Activated naive CD8-positive, alpha-beta T cell (primary cell): ENCODE data around the gene HMGXB4.

Experiments used
- H3K27ac Mint-ChIP-seq: one replicate; pipeline ENCODE4 v1.8.0; 2021; ENCODE audit warnings: mixed read lengths
- H3K27me3 Mint-ChIP-seq: one replicate; pipeline ENCODE4 v1.8.0; 2021; ENCODE audit warnings: mixed read lengths
- H3K36me3 Mint-ChIP-seq: one replicate; pipeline ENCODE4 v1.8.0; 2021; ENCODE audit warnings: mixed read lengths
- H3K4me1 Mint-ChIP-seq: one replicate; pipeline ENCODE4 v1.8.0; 2021; ENCODE audit warnings: low read depth, mixed read lengths
- H3K4me3 Mint-ChIP-seq: one replicate; pipeline ENCODE4 v1.8.0; 2021; ENCODE audit warnings: mild to moderate bottlenecking, mixed read lengths
- H3K9me3 Mint-ChIP-seq: one replicate; pipeline ENCODE4 v1.8.0; 2021; ENCODE audit warnings: low read depth, mixed read lengths

The HMGXB4 gene

GRCh38 chr22:35257321-35258190, at the start of gene HMGXB4:
TSS of gene HMGXB4 (plus strand) at chr22:35257493. CDS start at chr22:35262391, 4,898 bp downstream.
- H3K9me3 Mint-ChIP-seq: no peaks in the 10 kb centered on the region

GRCh38 chr22:35208003-35208402, 49.3 kb upstream of the HMGXB4 start:
- peaks cover 9% of the 10 kb centered on the region for H3K27me3 Mint-ChIP-seq
- H3K36me3 Mint-ChIP-seq: no peaks in the 10 kb centered on the region
- no peak overlapping the region for H3K27ac Mint-ChIP-seq
- no peak overlapping the region for H3K4me3 Mint-ChIP-seq
- H3K9me3 Mint-ChIP-seq: no peaks in the 10 kb centered on the region
- no peaks in the 10 kb centered on the region for H3K4me1 Mint-ChIP-seq

More at GRCh38 chr22:35257321-35258190, at the start of gene HMGXB4:
- H3K27me3 Mint-ChIP-seq: no peaks in the 10 kb centered on the region
- H3K27ac Mint-ChIP-seq: peak within 1 kb of the TSS; percentile 92
- no peaks in the 10 kb centered on the region for H3K36me3 Mint-ChIP-seq
- H3K4me1 Mint-ChIP-seq: peaks cover 26% of the 10 kb centered on the region
- peak within 1 kb of the TSS; percentile 91 for H3K4me3 Mint-ChIP-seq

GRCh38 chr22:35209203-35209602, 48.1 kb upstream of the HMGXB4 start:
- H3K4me1 Mint-ChIP-seq: no peaks in the 10 kb centered on the region

GRCh38 chr22:35212009-35212408, 45.3 kb upstream of the HMGXB4 start:
- peaks cover 8% of the 10 kb centered on the region for H3K27me3 Mint-ChIP-seq

More at GRCh38 chr22:35209203-35209602, 48.1 kb upstream of the HMGXB4 start:
- peaks cover 8% of the 10 kb centered on the region for H3K27me3 Mint-ChIP-seq
- no peaks in the 10 kb centered on the region for H3K9me3 Mint-ChIP-seq
- H3K27ac Mint-ChIP-seq: no peak overlapping the region
- H3K4me3 Mint-ChIP-seq: no peak overlapping the region
- no peaks in the 10 kb centered on the region for H3K36me3 Mint-ChIP-seq

GRCh38 chr22:35212996-35213395, 44.3 kb upstream of the HMGXB4 start:
- Mint-ChIP-seq H3K36me3 (no peaks in the 10 kb centered on the region), H3K27ac (no peak overlapping the region), H3K4me3 (no peak overlapping the region), H3K4me1 (no peaks in the 10 kb centered on the region), H3K9me3 (no peaks in the 10 kb centered on the region), H3K27me3 (peaks cover 5% of the 10 kb centered on the region)

More at GRCh38 chr22:35212009-35212408, 45.3 kb upstream of the HMGXB4 start:
- no peak overlapping the region for H3K27ac Mint-ChIP-seq
- no peaks in the 10 kb centered on the region for H3K36me3 Mint-ChIP-seq
- no peak overlapping the region for H3K4me3 Mint-ChIP-seq
- H3K4me1 Mint-ChIP-seq: no peaks in the 10 kb centered on the region
- H3K9me3 Mint-ChIP-seq: no peaks in the 10 kb centered on the region

- Mint-ChIP-seq H3K27me3 (no peaks in the 10 kb centered on the region), H3K4me3 (no peak overlapping the region), H3K4me1 (no peaks in the 10 kb centered on the region), H3K27ac (no peak overlapping the region), H3K36me3 (no peaks in the 10 kb centered on the region), H3K9me3 (no peaks in the 10 kb centered on the region)
Measured at GRCh38 chr22:35214968-35215367, 42.3 kb upstream of the HMGXB4 start.

- H3K9me3 Mint-ChIP-seq: no peaks in the 10 kb centered on the region
- no peak overlapping the region for H3K4me3 Mint-ChIP-seq
- H3K27ac Mint-ChIP-seq: no peak overlapping the region
- H3K4me1 Mint-ChIP-seq: no peaks in the 10 kb centered on the region
- H3K36me3 Mint-ChIP-seq: no peaks in the 10 kb centered on the region
- peaks cover under 1% of the 10 kb centered on the region for H3K27me3 Mint-ChIP-seq
Measured at GRCh38 chr22:35215993-35216392, 41.3 kb upstream of the HMGXB4 start.

GRCh38 chr22:35217527-35217926, 39.8 kb upstream of the HMGXB4 start:
- Mint-ChIP-seq H3K9me3 (no peaks in the 10 kb centered on the region), H3K36me3 (no peaks in the 10 kb centered on the region), H3K27ac (no peak overlapping the region), H3K4me3 (no peak overlapping the region), H3K4me1 (no peaks in the 10 kb centered on the region), H3K27me3 (peaks cover 3% of the 10 kb centered on the region)

- Mint-ChIP-seq H3K4me3 (no peak overlapping the region), H3K27me3 (peaks cover 3% of the 10 kb centered on the region), H3K9me3 (no peaks in the 10 kb centered on the region), H3K27ac (no peak overlapping the region), H3K4me1 (no peaks in the 10 kb centered on the region), H3K36me3 (no peaks in the 10 kb centered on the region)
Measured at GRCh38 chr22:35218079-35218478, 39.2 kb upstream of the HMGXB4 start.

GRCh38 chr22:35219012-35219411, 38.3 kb upstream of the HMGXB4 start:
- peaks cover 3% of the 10 kb centered on the region for H3K27me3 Mint-ChIP-seq
- H3K27ac Mint-ChIP-seq: no peak overlapping the region
- no peaks in the 10 kb centered on the region for H3K9me3 Mint-ChIP-seq
- H3K4me3 Mint-ChIP-seq: no peak overlapping the region
- H3K4me1 Mint-ChIP-seq: no peaks in the 10 kb centered on the region
- no peaks in the 10 kb centered on the region for H3K36me3 Mint-ChIP-seq

- Mint-ChIP-seq H3K27ac (no peak overlapping the region), H3K4me3 (no peak overlapping the region), H3K36me3 (no peaks in the 10 kb centered on the region), H3K4me1 (no peaks in the 10 kb centered on the region), H3K9me3 (no peaks in the 10 kb centered on the region), H3K27me3 (peaks cover 5% of the 10 kb centered on the region)
Measured at GRCh38 chr22:35220221-35220620, 37.1 kb upstream of the HMGXB4 start.

- no peaks in the 10 kb centered on the region for H3K4me1 Mint-ChIP-seq
- H3K9me3 Mint-ChIP-seq: no peaks in the 10 kb centered on the region
- peaks cover 7% of the 10 kb centered on the region for H3K27me3 Mint-ChIP-seq
- no peak overlapping the region for H3K27ac Mint-ChIP-seq
- no peak overlapping the region for H3K4me3 Mint-ChIP-seq
- H3K36me3 Mint-ChIP-seq: no peaks in the 10 kb centered on the region
Measured at GRCh38 chr22:35225010-35225409, 32.3 kb upstream of the HMGXB4 start.

GRCh38 chr22:35226958-35227647, 30.2 kb upstream of the HMGXB4 start:
- H3K4me3 Mint-ChIP-seq: no peak overlapping the region
- H3K27me3 Mint-ChIP-seq: peaks cover 6% of the 10 kb centered on the region
- H3K36me3 Mint-ChIP-seq: no peaks in the 10 kb centered on the region
- H3K27ac Mint-ChIP-seq: no peak overlapping the region
- H3K4me1 Mint-ChIP-seq: peaks cover 2% of the 10 kb centered on the region
- no peaks in the 10 kb centered on the region for H3K9me3 Mint-ChIP-seq

- no peaks in the 10 kb centered on the region for H3K9me3 Mint-ChIP-seq
- H3K36me3 Mint-ChIP-seq: no peaks in the 10 kb centered on the region
- peaks cover 12% of the 10 kb centered on the region for H3K27me3 Mint-ChIP-seq
- no peak overlapping the region for H3K27ac Mint-ChIP-seq
- peaks cover 2% of the 10 kb centered on the region for H3K4me1 Mint-ChIP-seq
- no peak overlapping the region for H3K4me3 Mint-ChIP-seq
Measured at GRCh38 chr22:35229865-35230264, 27.4 kb upstream of the HMGXB4 start.

- no peaks in the 10 kb centered on the region for H3K36me3 Mint-ChIP-seq
- no peak overlapping the region for H3K27ac Mint-ChIP-seq
- no peaks in the 10 kb centered on the region for H3K9me3 Mint-ChIP-seq
- peak overlapping the region; percentile 8 for H3K4me3 Mint-ChIP-seq
- peaks cover 2% of the 10 kb centered on the region for H3K4me1 Mint-ChIP-seq
- H3K27me3 Mint-ChIP-seq: peaks cover 7% of the 10 kb centered on the region
Measured at GRCh38 chr22:35230417-35230816, 26.9 kb upstream of the HMGXB4 start.
